Activated naive CD4-positive, alpha-beta T cell treated with anti-CD3 and anti-CD28 coated beads, Interleukin-2, amount 50 U/mL, for 24 hours (primary cell): Measurements from ENCODE around the gene ZNF337.
"Not testable (repeated sequence)": the region's sequence is repeated elsewhere in the genome, so short reads cannot be mapped to it uniquely, and the experiment has no call there.

ENCODE experiments used
- H3K27ac Mint-ChIP-seq: one replicate; pipeline ENCODE4 v1.8.0; 2021; ENCODE audit warnings: mild to moderate bottlenecking, mixed read lengths
- H3K27me3 Mint-ChIP-seq: one replicate; pipeline ENCODE4 v1.8.0; 2021; ENCODE audit warnings: mixed read lengths
- H3K36me3 Mint-ChIP-seq: one replicate; pipeline ENCODE4 v1.8.0; 2021; ENCODE audit warnings: mixed read lengths
- H3K4me1 Mint-ChIP-seq: one replicate; pipeline ENCODE4 v1.8.0; 2021; ENCODE audit warnings: mixed read lengths
- H3K4me3 Mint-ChIP-seq: one replicate; pipeline ENCODE4 v1.8.0; 2021; ENCODE audit warnings: mild to moderate bottlenecking, mixed read lengths
- H3K9me3 Mint-ChIP-seq: one replicate; pipeline ENCODE4 v1.8.0; 2021; ENCODE audit warnings: mixed read lengths

ZNF337 gene

GRCh38 chr20:25706793-25707192 is 10.1 kb upstream of the ZNF337 start:
- peaks cover 23% of the 10 kb centered on the region for H3K4me1 Mint-ChIP-seq
- H3K27ac Mint-ChIP-seq: peak overlapping the region; percentile 48
- H3K36me3 Mint-ChIP-seq: peaks cover 19% of the 10 kb centered on the region
- peak overlapping the region; percentile 45 for H3K4me3 Mint-ChIP-seq
- no peaks in the 10 kb centered on the region for H3K27me3 Mint-ChIP-seq
- H3K9me3 Mint-ChIP-seq: no peaks in the 10 kb centered on the region

GRCh38 chr20:25705830-25706351 is 9.2 kb upstream of the ZNF337 start:
- H3K4me3 Mint-ChIP-seq: no peak overlapping the region
- peaks cover 23% of the 10 kb centered on the region for H3K4me1 Mint-ChIP-seq
- no peaks in the 10 kb centered on the region for H3K27me3 Mint-ChIP-seq
- peaks cover 14% of the 10 kb centered on the region for H3K36me3 Mint-ChIP-seq
- H3K9me3 Mint-ChIP-seq: no peaks in the 10 kb centered on the region
- H3K27ac Mint-ChIP-seq: no peak overlapping the region

- Mint-ChIP-seq H3K36me3 (peaks cover 19% of the 10 kb centered on the region), H3K4me1 (peaks cover 23% of the 10 kb centered on the region)
- H3K4me3 Mint-ChIP-seq, H3K27me3 Mint-ChIP-seq, H3K27ac Mint-ChIP-seq, H3K9me3 Mint-ChIP-seq: not testable (repeated sequence)
Observed at GRCh38 chr20:25704303-25704702, 7.7 kb upstream of the ZNF337 start.

- not testable (repeated sequence) for H3K4me3 Mint-ChIP-seq, H3K27ac Mint-ChIP-seq, H3K27me3 Mint-ChIP-seq, H3K9me3 Mint-ChIP-seq
- Mint-ChIP-seq H3K36me3 (peaks cover 17% of the 10 kb centered on the region), H3K4me1 (peaks cover 14% of the 10 kb centered on the region)
Observed at GRCh38 chr20:25700835-25701234, 4.2 kb upstream of the ZNF337 start.

- peaks cover 20% of the 10 kb centered on the region for H3K4me1 Mint-ChIP-seq
- peaks cover 8% of the 10 kb centered on the region for H3K9me3 Mint-ChIP-seq
- no peak overlapping the region for H3K27ac Mint-ChIP-seq
- no peaks in the 10 kb centered on the region for H3K27me3 Mint-ChIP-seq
- H3K36me3 Mint-ChIP-seq: peaks cover 17% of the 10 kb centered on the region
- no peak overlapping the region for H3K4me3 Mint-ChIP-seq
Observed at GRCh38 chr20:25699914-25700313, 3.3 kb upstream of the ZNF337 start.

- Mint-ChIP-seq H3K4me1 (peaks cover 43% of the 10 kb centered on the region), H3K27ac (peak overlapping the region; percentile 87), H3K27me3 (no peaks in the 10 kb centered on the region), H3K4me3 (peak overlapping the region; percentile 97), H3K36me3 (peaks cover 15% of the 10 kb centered on the region), H3K9me3 (peaks cover 8% of the 10 kb centered on the region)
Observed at GRCh38 chr20:25697132-25697446, 436 bp upstream of the ZNF337 start.

- peaks cover 8% of the 10 kb centered on the region for H3K9me3 Mint-ChIP-seq
- H3K27me3 Mint-ChIP-seq: no peaks in the 10 kb centered on the region
- H3K4me3 Mint-ChIP-seq: peak overlapping the region; percentile 97
- H3K27ac Mint-ChIP-seq: peak overlapping the region; percentile 31
- H3K36me3 Mint-ChIP-seq: peaks cover 17% of the 10 kb centered on the region
- H3K4me1 Mint-ChIP-seq: peaks cover 53% of the 10 kb centered on the region
Observed at GRCh38 chr20:25695532-25696370, 902 bp downstream of the ZNF337 start.

GRCh38 chr20:25692499-25692898 is 4.2 kb downstream of the ZNF337 start:
- peaks cover 63% of the 10 kb centered on the region for H3K4me1 Mint-ChIP-seq
- no peaks in the 10 kb centered on the region for H3K27me3 Mint-ChIP-seq
- H3K4me3 Mint-ChIP-seq: no peak overlapping the region
- H3K36me3 Mint-ChIP-seq: peaks cover 9% of the 10 kb centered on the region
- H3K27ac Mint-ChIP-seq: no peak overlapping the region
- H3K9me3 Mint-ChIP-seq: no peaks in the 10 kb centered on the region

GRCh38 chr20:25690427-25690826 is 6.2 kb downstream of the ZNF337 start:
- Mint-ChIP-seq H3K4me1 (peaks cover 65% of the 10 kb centered on the region), H3K27ac (no peak overlapping the region), H3K36me3 (peaks cover 9% of the 10 kb centered on the region)

GRCh38 chr20:25686081-25687067 is 10.3 kb downstream of the ZNF337 start:
- Mint-ChIP-seq H3K27me3 (no peaks in the 10 kb centered on the region), H3K27ac (no peak overlapping the region), H3K4me1 (peaks cover 50% of the 10 kb centered on the region), H3K9me3 (no peaks in the 10 kb centered on the region), H3K4me3 (no peak overlapping the region), H3K36me3 (peaks cover 24% of the 10 kb centered on the region)

More at GRCh38 chr20:25690427-25690826, 6.2 kb downstream of the ZNF337 start:
- Mint-ChIP-seq H3K27me3 (no peaks in the 10 kb centered on the region), H3K4me3 (no peak overlapping the region), H3K9me3 (no peaks in the 10 kb centered on the region)

GRCh38 chr20:25685276-25686080 is 11.2 kb downstream of the ZNF337 start:
- H3K9me3 Mint-ChIP-seq: no peaks in the 10 kb centered on the region

GRCh38 chr20:25683826-25684225 is 12.8 kb downstream of the ZNF337 start:
- not testable (repeated sequence) for H3K27me3 Mint-ChIP-seq, H3K9me3 Mint-ChIP-seq, H3K4me3 Mint-ChIP-seq
- H3K36me3 Mint-ChIP-seq: peaks cover 30% of the 10 kb centered on the region
- H3K27ac Mint-ChIP-seq: peak overlapping the region; percentile 51
- H3K4me1 Mint-ChIP-seq: peaks cover 43% of the 10 kb centered on the region

More at GRCh38 chr20:25685276-25686080, 11.2 kb downstream of the ZNF337 start:
- Mint-ChIP-seq H3K36me3 (peaks cover 24% of the 10 kb centered on the region), H3K4me3 (no peak overlapping the region), H3K27me3 (no peaks in the 10 kb centered on the region), H3K4me1 (peaks cover 44% of the 10 kb centered on the region), H3K27ac (no peak overlapping the region)

- peaks cover 38% of the 10 kb centered on the region for H3K36me3 Mint-ChIP-seq
- H3K4me3 Mint-ChIP-seq: no peak overlapping the region
- H3K4me1 Mint-ChIP-seq: peaks cover 51% of the 10 kb centered on the region
- no peak overlapping the region for H3K27ac Mint-ChIP-seq
- H3K9me3 Mint-ChIP-seq: no peaks in the 10 kb centered on the region
- H3K27me3 Mint-ChIP-seq: no peaks in the 10 kb centered on the region
Observed at GRCh38 chr20:25683050-25683449, 13.6 kb downstream of the ZNF337 start.

- Mint-ChIP-seq H3K9me3 (peaks cover 5% of the 10 kb centered on the region), H3K4me3 (no peak overlapping the region), H3K27ac (peak overlapping the region; percentile 62), H3K27me3 (no peaks in the 10 kb centered on the region), H3K36me3 (peaks cover 58% of the 10 kb centered on the region), H3K4me1 (peaks cover 27% of the 10 kb centered on the region)
Observed at GRCh38 chr20:25676164-25676809, 20.4 kb downstream of the ZNF337 start.
